Trophoblast cell (in vitro differentiated cells and primary cell): ENCODE data around the gene NOL3.

Experiments
- DNase-seq, 2 donors: peaks; one replicate each; pipeline ENCODE4 v3.0.0-alpha.2; 2016
- H2AFZ ChIP-seq: 2 replicates; pipeline ENCODE4 v1.6.1; 2013; ENCODE audit warnings: low read length, moderate library complexity, mild to moderate bottlenecking; ENCODE audit not compliant: insufficient read depth, poor library complexity
- H2AK5ac ChIP-seq: 2 replicates; pipeline ENCODE4 v1.6.1; 2013; ENCODE audit warnings: mild to moderate bottlenecking, low read length
- H2BK120ac ChIP-seq: 2 replicates; pipeline ENCODE4 v1.6.1; 2013; ENCODE audit warnings: low read length, mild to moderate bottlenecking, moderate library complexity; ENCODE audit not compliant: insufficient read depth, poor library complexity
- H2BK12ac ChIP-seq: 2 replicates; pipeline ENCODE4 v1.6.1; 2013; ENCODE audit warnings: mild to moderate bottlenecking, low read length, moderate library complexity
- H2BK5ac ChIP-seq: 2 replicates; pipeline ENCODE4 v1.6.1; 2013; ENCODE audit warnings: low read length, low read depth, moderate library complexity, mild to moderate bottlenecking; ENCODE audit not compliant: poor library complexity
- H3K14ac ChIP-seq: 2 replicates; pipeline ENCODE4 v1.6.1; 2013; ENCODE audit warnings: mild to moderate bottlenecking, low read length
- H3K18ac ChIP-seq: 2 replicates; pipeline ENCODE4 v1.6.1; 2013; ENCODE audit warnings: mild to moderate bottlenecking, low read length
- H3K23ac ChIP-seq: 2 replicates; pipeline ENCODE4 v1.6.1; 2013; ENCODE audit warnings: low read length
- H3K27ac ChIP-seq: 2 replicates; pipeline ENCODE4 v1.5.1; 2013; ENCODE audit warnings: low read depth, mild to moderate bottlenecking, inconsistent platforms, low read length, moderate library complexity
- H3K27me3 ChIP-seq: 2 replicates; pipeline ENCODE4 v1.6.1; 2013; ENCODE audit warnings: inconsistent platforms, mild to moderate bottlenecking, low read length, moderate library complexity; ENCODE audit not compliant: insufficient read depth
- H3K36me3 ChIP-seq, 2 experiments: 1 replicate in 1 of 2; 2 replicates in 1 of 2; pipeline ENCODE4 v1.6.1; 2013; ENCODE audit warnings: low read length in 2 of 2, mild to moderate bottlenecking in 2 of 2, moderate library complexity in 1 of 2; ENCODE audit not compliant: insufficient read depth in 2 of 2, control insufficient read depth in 1 of 2
- H3K4ac ChIP-seq: 2 replicates; pipeline ENCODE4 v1.6.1; 2013; ENCODE audit warnings: low read depth, mild to moderate bottlenecking, low read length, moderate library complexity
- H3K4me1 ChIP-seq, 2 experiments: 1 replicate in 1 of 2; 2 replicates in 1 of 2; pipeline ENCODE4 v1.6.1; 2013; ENCODE audit warnings: low read length in 2 of 2, mild to moderate bottlenecking in 2 of 2, moderate library complexity in 1 of 2; ENCODE audit not compliant: insufficient read depth in 2 of 2, control insufficient read depth in 1 of 2
- H3K4me2 ChIP-seq: 2 replicates; pipeline ENCODE4 v1.6.1; 2013; ENCODE audit warnings: inconsistent platforms, mild to moderate bottlenecking, low read length, moderate library complexity
- H3K4me3 ChIP-seq: 2 replicates; pipeline ENCODE4 v1.5.1; 2013; ENCODE audit warnings: mild to moderate bottlenecking, low read depth, low read length, inconsistent platforms
- H3K79me1 ChIP-seq: one replicate; pipeline ENCODE4 v1.6.1; 2013; ENCODE audit warnings: low read length
- H3K79me2 ChIP-seq: 2 replicates; pipeline ENCODE4 v1.6.1; 2013; ENCODE audit warnings: low read length, mild to moderate bottlenecking; ENCODE audit not compliant: control insufficient read depth, insufficient read depth, poor library complexity
- H3K9ac ChIP-seq: 2 replicates; pipeline ENCODE4 v1.6.1; 2013; ENCODE audit warnings: mild to moderate bottlenecking, low read length
- H3K9me3 ChIP-seq: 2 replicates; pipeline ENCODE4 v1.6.1; 2013; ENCODE audit warnings: low read depth, mild to moderate bottlenecking, control low read depth, inconsistent platforms, low read length; ENCODE audit not compliant: insufficient read depth
- H4K12ac ChIP-seq: 2 replicates; pipeline ENCODE4 v1.6.1; 2013; ENCODE audit warnings: low read depth, mild to moderate bottlenecking, low read length, moderate library complexity
- H4K8ac ChIP-seq: 2 replicates; pipeline ENCODE4 v1.6.1; 2013; ENCODE audit warnings: low read depth, mild to moderate bottlenecking, low read length, moderate library complexity
- H4K91ac ChIP-seq: one replicate; pipeline ENCODE4 v1.6.1; 2013; ENCODE audit warnings: low read depth, mild to moderate bottlenecking, low read length, moderate library complexity
- WGBS: extraction: QIAGEN DNeasy Blood & Tissue Kit; methylation state at CpG from one replicate; pipeline ENCODE4 v1.1.7; 2013; ENCODE audit warnings: missing lambda C conversion rate; ENCODE audit not compliant: insufficient read length, insufficient coverage; ENCODE audit errors: extremely low coverage; 5-methylcytosine and 5-hydroxymethylcytosine counted together

Gene NOL3

DNA sequence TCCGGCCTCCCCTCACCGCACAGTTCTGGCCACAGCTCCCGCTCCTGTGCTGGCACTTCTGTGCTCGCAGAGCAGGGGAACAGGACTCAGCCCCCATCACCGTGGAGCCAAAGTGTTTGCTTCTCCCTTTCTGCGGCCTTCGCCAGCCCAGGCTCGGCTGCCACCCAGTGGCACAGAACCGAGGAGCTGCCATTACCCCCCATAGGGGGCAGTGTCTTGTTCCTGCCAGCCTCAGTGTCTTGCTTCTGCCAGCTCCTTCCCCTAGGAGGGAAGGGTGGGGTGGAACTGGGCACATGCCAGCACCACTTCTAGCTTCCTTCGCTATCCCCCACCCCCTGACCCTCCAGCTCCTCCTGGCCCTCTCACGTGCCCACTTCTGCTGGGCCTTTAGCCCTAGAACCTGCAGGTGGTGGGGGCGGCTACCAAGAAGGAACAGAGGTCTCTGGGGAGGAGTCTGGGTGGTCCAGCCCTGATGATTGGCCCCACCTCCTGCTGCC, 27.9 kb downstream of the NOL3 start:
- no peak overlapping the region for H3K23ac ChIP-seq
- no peak overlapping the region for H2AK5ac ChIP-seq
- H3K18ac ChIP-seq, result no peak overlapping the region
- no peak overlapping the region for H3K14ac ChIP-seq
- H4K12ac ChIP-seq, result peak overlapping the region; percentile 10
- no peak overlapping the region for H2BK5ac ChIP-seq
- no peak overlapping the region for H2AFZ ChIP-seq
- H3K27me3 ChIP-seq, result no peaks in the 10 kb centered on the region
- no peaks in the 10 kb centered on the region for H3K9me3 ChIP-seq
- H3K9ac ChIP-seq, result no peak overlapping the region
- no peak overlapping the region for H4K8ac ChIP-seq
- H3K79me1 ChIP-seq, result peaks cover 8% of the 10 kb centered on the region
- H3K27ac ChIP-seq, result no peak overlapping the region
- peaks cover 71 to 75% of the 10 kb centered on the region in 2 experiments for H3K36me3 ChIP-seq
- peak in 1 of 2 donors; percentile 26 for DNase-seq
- no peaks in the 10 kb centered on the region for H3K79me2 ChIP-seq
- no peak overlapping the region for H3K4me2 ChIP-seq
- no peak overlapping the region for H2BK12ac ChIP-seq
- no peak overlapping the region for H3K4ac ChIP-seq
- no CpG with 5 or more reads among the region's 12 CpGs for WGBS
- H3K4me3 ChIP-seq, result no peak overlapping the region
- peaks cover 13 to 21% of the 10 kb centered on the region in 2 experiments for H3K4me1 ChIP-seq
- H4K91ac ChIP-seq, result peak overlapping the region; percentile 22
- H2BK120ac ChIP-seq, result no peak overlapping the region

DNA sequence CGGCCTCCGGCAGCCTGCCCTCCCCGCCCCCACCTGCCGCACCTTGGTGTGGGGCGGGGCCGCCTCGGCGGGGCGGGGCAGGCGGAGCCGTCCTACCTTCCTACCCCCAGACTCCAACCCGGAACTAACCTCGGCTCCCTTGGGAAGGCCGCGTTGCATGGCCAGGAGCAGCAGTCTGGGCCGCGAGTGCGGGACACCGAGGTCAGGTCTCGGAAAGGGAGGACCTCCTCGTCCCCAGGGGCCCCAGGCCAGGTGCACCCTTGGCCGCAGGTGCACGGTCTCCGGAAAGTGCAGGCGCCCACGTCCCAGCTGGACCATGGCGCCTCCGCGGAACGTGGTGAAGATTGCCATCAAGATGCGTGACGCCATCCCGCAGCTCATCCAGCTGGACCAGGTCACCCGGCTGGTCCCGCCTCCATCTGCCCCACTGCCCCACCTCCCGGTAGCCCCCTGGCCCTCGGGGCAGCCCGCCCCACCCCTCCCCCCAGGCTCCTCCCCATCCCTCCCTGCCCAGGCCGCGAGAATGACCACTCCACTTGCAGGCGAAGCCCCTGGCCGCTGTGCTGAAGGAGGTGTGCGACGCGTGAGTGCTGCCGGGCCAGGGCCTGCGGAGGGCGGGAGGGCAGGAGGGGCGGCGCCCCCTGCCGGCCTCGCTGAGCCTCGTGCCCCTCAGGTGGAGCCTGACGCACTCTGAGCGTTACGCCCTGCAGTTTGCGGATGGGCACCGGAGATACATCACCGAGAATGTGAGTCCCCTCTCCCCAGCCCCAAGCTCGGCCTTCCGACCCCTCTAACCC, 28.9 kb downstream of the NOL3 start, which contains the start of gene ELMO3:
ELMO3 (plus strand) TSS at position 121 of the 797 bp plus-strand sequence; CDS start at position 317, 196 bp downstream.
- H4K91ac ChIP-seq, result peak within 1 kb of the TSS; percentile 22
- peaks cover 8% of the 10 kb centered on the region for H3K79me1 ChIP-seq
- H3K4me1 ChIP-seq, result peaks cover 12 to 20% of the 10 kb centered on the region in 2 experiments
- peaks cover 72 to 78% of the 10 kb centered on the region in 2 experiments for H3K36me3 ChIP-seq
- peak within 1 kb of the TSS; percentile 16 for H3K27ac ChIP-seq
- H3K4me3 ChIP-seq, result peak within 1 kb of the TSS; percentile 55
- peak within 1 kb of the TSS; percentile 70 for H3K4me2 ChIP-seq
- H3K79me2 ChIP-seq, result no peaks in the 10 kb centered on the region
- H2BK12ac ChIP-seq, result peak within 1 kb of the TSS; percentile 26
- no peak within 1 kb of the TSS for H3K4ac ChIP-seq
- H2AFZ ChIP-seq, result peak within 1 kb of the TSS; percentile 10
- no peak within 1 kb of the TSS for H2AK5ac ChIP-seq
- H3K14ac ChIP-seq, result peak within 1 kb of the TSS; percentile 22
- no peak within 1 kb of the TSS for H3K9ac ChIP-seq
- peak; percentile 89 to 93 for DNase-seq
- no peak within 1 kb of the TSS for H3K23ac ChIP-seq
- no peak within 1 kb of the TSS for H2BK5ac ChIP-seq
- no CpG with 5 or more reads among the region's 61 CpGs for WGBS
- H4K12ac ChIP-seq, result peak within 1 kb of the TSS; percentile 10
- no peak within 1 kb of the TSS for H2BK120ac ChIP-seq
- H4K8ac ChIP-seq, result peak within 1 kb of the TSS; percentile 62
- no peak within 1 kb of the TSS for H3K18ac ChIP-seq
- peaks cover 4% of the 10 kb centered on the region for H3K9me3 ChIP-seq
- no peaks in the 10 kb centered on the region for H3K27me3 ChIP-seq

DNA sequence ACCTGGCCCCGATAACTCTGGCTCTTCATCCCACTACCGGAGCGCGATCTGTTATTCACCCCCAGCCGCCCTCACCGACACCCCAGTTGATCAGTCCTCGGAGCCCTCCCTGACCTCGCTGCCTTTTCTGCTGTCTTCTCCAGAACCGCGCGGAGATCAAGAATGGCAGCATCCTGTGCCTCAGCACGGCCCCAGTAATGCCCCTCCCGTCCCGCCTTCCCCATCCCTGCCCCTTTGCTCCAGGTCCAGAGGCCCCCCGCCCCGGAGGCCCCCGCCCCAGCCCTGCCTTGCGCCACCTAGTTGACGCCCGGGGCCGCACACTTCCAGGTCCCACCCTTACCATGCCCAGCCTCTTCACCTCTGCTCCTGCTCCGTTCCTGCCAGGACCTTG, 29.5 kb downstream of the NOL3 start:
- no peaks in the 10 kb centered on the region for H3K27me3 ChIP-seq
- peaks cover 4% of the 10 kb centered on the region for H3K9me3 ChIP-seq
- H4K91ac ChIP-seq, result no peak overlapping the region
- no peak overlapping the region for H3K27ac ChIP-seq
- no peak overlapping the region for H2BK120ac ChIP-seq
- H3K4ac ChIP-seq, result no peak overlapping the region
- peaks cover 67 to 74% of the 10 kb centered on the region in 2 experiments for H3K36me3 ChIP-seq
- H3K18ac ChIP-seq, result no peak overlapping the region
- H4K12ac ChIP-seq, result no peak overlapping the region
- H3K4me2 ChIP-seq, result peak overlapping the region; percentile 56
- H3K14ac ChIP-seq, result peak overlapping the region; percentile 22
- no CpG with 5 or more reads among the region's 22 CpGs for WGBS
- no peak overlapping the region for H2AK5ac ChIP-seq
- no peak for DNase-seq
- peak overlapping the region; percentile 1 for H3K4me3 ChIP-seq
- peaks cover 12 to 20% of the 10 kb centered on the region in 2 experiments for H3K4me1 ChIP-seq
- peak overlapping the region; percentile 10 for H2AFZ ChIP-seq
- no peak overlapping the region for H3K23ac ChIP-seq
- no peak overlapping the region for H2BK5ac ChIP-seq
- peak overlapping the region; percentile 26 for H2BK12ac ChIP-seq
- no peaks in the 10 kb centered on the region for H3K79me2 ChIP-seq
- no peak overlapping the region for H3K9ac ChIP-seq
- peak overlapping the region; percentile 21 for H4K8ac ChIP-seq
- H3K79me1 ChIP-seq, result peaks cover 8% of the 10 kb centered on the region

DNA sequence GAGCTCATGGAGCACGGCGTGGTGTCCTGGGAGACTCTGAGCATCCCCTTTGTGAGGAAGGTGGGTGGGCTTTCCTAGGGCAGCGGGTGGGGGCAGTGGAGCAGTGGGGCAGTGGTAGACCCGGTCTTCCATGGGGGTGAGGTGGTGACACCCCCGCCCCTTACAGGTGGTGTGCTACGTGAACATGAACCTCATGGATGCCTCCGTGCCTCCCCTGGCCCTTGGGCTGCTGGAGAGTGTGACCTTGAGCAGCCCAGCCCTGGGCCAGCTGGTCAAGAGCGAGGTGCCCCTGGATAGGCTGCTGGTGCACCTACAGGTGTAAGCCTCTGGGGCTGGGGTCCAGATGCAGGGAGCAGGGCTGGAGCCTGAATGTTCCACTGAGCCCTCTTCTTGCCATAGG, 30.2 kb downstream of the NOL3 start:
- Histone ChIP-seq H3K23ac (no peak overlapping the region), H2AFZ (no peak overlapping the region), H2BK120ac (no peak overlapping the region), H2BK5ac (no peak overlapping the region), H3K18ac (no peak overlapping the region), H4K12ac (no peak overlapping the region), H4K8ac (no peak overlapping the region), H3K4me3 (no peak overlapping the region), H3K36me3 (peaks cover 60 to 67% of the 10 kb centered on the region in 2 experiments), H3K14ac (no peak overlapping the region), H2BK12ac (no peak overlapping the region), H3K9ac (no peak overlapping the region), H3K4ac (no peak overlapping the region), H2AK5ac (no peak overlapping the region), H3K79me1 (peaks cover 8% of the 10 kb centered on the region), H3K79me2 (no peaks in the 10 kb centered on the region), H4K91ac (no peak overlapping the region), H3K27me3 (no peaks in the 10 kb centered on the region), H3K4me1 (peaks cover 12 to 20% of the 10 kb centered on the region in 2 experiments), H3K9me3 (peaks cover 4% of the 10 kb centered on the region), H3K27ac (no peak overlapping the region), H3K4me2 (no peak overlapping the region)
- no peak for DNase-seq
- WGBS, result no CpG with 5 or more reads among the region's 8 CpGs
